Measurements from ENCODE around the gene GALNT14. TPM values are rescaled to one million over a fixed set of nuclear protein-coding genes. Genes with fewer than 3 reads are reported as not detected.

GALNT14 gene
- total and polyA plus RNA-seq, 2 of the 8 experiments (the other 6 are each of a cell fraction or from before 2014, with no cell fraction given): 13.0 to 13.7 TPM

GRCh38 chr2:30947686-30948085, 190.6 kb downstream of the GALNT14 start:
- H2BK12ac ChIP-seq (ENCODE audit: low read depth, low read length): no peak overlapping the region
- H3K36me3 ChIP-seq (ENCODE audit: control insufficient read depth in 2 of 4, insufficient read depth in 4 of 4, low read length in 3 of 4): no peaks in the 10 kb centered on the region
- no peak for TF ChIP-seq HDAC6 (IDR thresholded peaks at IDR 0.05; ENCODE audit: low read depth, low read length)
- no peak for TF ChIP-seq KDM4A (IDR thresholded peaks at IDR 0.05; ENCODE audit: low read depth, low read length, severe bottlenecking)
- no peak for TF ChIP-seq RXRA (IDR thresholded peaks at IDR 0.05; ENCODE audit: insufficient read depth, low read depth, low read length)
- H4K91ac ChIP-seq (replicated peaks; ENCODE audit: insufficient read length, low read length): no peak overlapping the region
- no peak overlapping the region for H4K5ac ChIP-seq (ENCODE audit: insufficient read length, low read depth, low read length)
- H3K4me1 ChIP-seq (replicated peaks in 1 of 4; ENCODE audit: control insufficient read depth in 3 of 4, insufficient read depth in 4 of 4, low read length in 3 of 4): peaks cover 0 to 4% (median 0%) of the 10 kb centered on the region in 4 experiments; a peak in 1 of 7 replicates
- H3K79me2 ChIP-seq (ENCODE audit: control insufficient read depth in 1 of 2, insufficient read depth in 2 of 2, low read length in 2 of 2): no peaks in the 10 kb centered on the region; a peak in 1 of 4 replicates
- peaks cover 7 to 11% of the 10 kb centered on the region in 2 experiments; a peak in 3 of 4 replicates for H3K9me3 ChIP-seq (ENCODE audit: insufficient read depth in 2 of 2, low read depth in 1 of 2, low read length in 1 of 2)
- H3K27me3 ChIP-seq (replicated peaks in 1 of 4; ENCODE audit: control insufficient read depth in 3 of 4, extremely low read depth in 1 of 4, insufficient read depth in 3 of 4, low read length in 3 of 4): no peaks in the 10 kb centered on the region
- CTCF ChIA-PET (ENCODE audit: partially characterized antibody): interaction anchor here (1.1 to 1.6 kb wide), 3 partner anchors 9 to 32 kb away, joined by 3 to 5 read pairs (median 3); no protein-coding TSS in a partner anchor
- no peak overlapping the region for H3K18ac ChIP-seq (ENCODE audit: extremely low read depth, low read length)
- no peaks in the 10 kb centered on the region for H4K20me1 ChIP-seq (replicated peaks in 1 of 2; ENCODE audit: control insufficient read depth in 1 of 2, insufficient read depth in 2 of 2, low read length in 2 of 2)
- H2BK5ac ChIP-seq (ENCODE audit: low read depth, low read length): no peak overlapping the region
- H2AK5ac ChIP-seq (ENCODE audit: low read depth, low read length): no peak overlapping the region
- no peak overlapping the region for H3K4me3 ChIP-seq (ENCODE audit: extremely low read depth in 1 of 4, insufficient read depth in 2 of 4, low read depth in 3 of 4, low read length in 4 of 4)
- H2AFZ ChIP-seq (ENCODE audit: low read length): no peak overlapping the region
- no peak overlapping the region for H2BK20ac ChIP-seq (ENCODE audit: low read length)
- H4K8ac ChIP-seq (ENCODE audit: extremely low read depth, insufficient read depth, low read length): no peak overlapping the region
- no peak overlapping the region for H3K23ac ChIP-seq (ENCODE audit: insufficient read length)
- no peak overlapping the region for H3K4me2 ChIP-seq (ENCODE audit: insufficient read depth in 1 of 2, low read depth in 2 of 2, low read length in 2 of 2)
- no peak for DNase-seq (ENCODE audit: low read depth in 1 of 2, low spot score in 2 of 2)
- no peak overlapping the region for H3K27ac ChIP-seq (ENCODE audit: low read depth, low read length)
- no peak for FAIRE-seq
- no peak overlapping the region for H3K4ac ChIP-seq (replicated peaks; ENCODE audit: insufficient read length, low read depth, low read length)
- H2BK120ac ChIP-seq (replicated peaks; ENCODE audit: low read depth, low read length): no peak overlapping the region
- no peak overlapping the region for H2BK15ac ChIP-seq (ENCODE audit: low read length)
- no peak overlapping the region for H3K56ac ChIP-seq (replicated peaks; ENCODE audit: insufficient read length, low read depth, low read length)
- H3K9ac ChIP-seq (replicated peaks in 1 of 4; ENCODE audit: extremely low read depth in 1 of 4, low read depth in 3 of 4, low read length in 3 of 4): no peak overlapping the region
- no peak overlapping the region for H3K14ac ChIP-seq (ENCODE audit: insufficient read length)
- POLR2A ChIA-PET (ENCODE audit: partially characterized antibody): interaction anchor here (0.6 kb wide), 1 partner anchor 88 kb away, joined by 3 read pairs; no protein-coding TSS in a partner anchor
- no peaks in the 10 kb centered on the region for H3K23me2 ChIP-seq (ENCODE audit: low read depth, low read length)
- no peaks in the 10 kb centered on the region for H3K79me1 ChIP-seq (ENCODE audit: low read depth, low read length)

All from H1 (cell line).